SK-N-SH (cell line): ENCODE results near the gene LRRK2. TPM values are rescaled to one million over a fixed set of nuclear protein-coding genes. Genes with fewer than 3 reads are reported as not detected.
"Not testable (repeated sequence)": the region's sequence is repeated elsewhere in the genome, so short reads cannot be mapped to it uniquely, and the experiment has no call there.

Experiments
- CTCF ChIA-PET: fragments of 300-600, 350-600 bp; formaldehyde crosslinking; extraction: SDS; loops from one replicate; lab custom pipeline; 2021; lab: Yijun Ruan, JAX
- POLR2A ChIA-PET: fragments of 350-600 bp; sonication (Branson Sonifier 250); formaldehyde crosslinking; extraction: SDS; loops from one replicate; lab custom pipeline; 2020; ENCODE audit warnings: antibody characterized with exemption, inconsistent platforms; lab: Yijun Ruan, JAX
- DNase-seq: peaks from one replicate; pipeline ENCODE4 v3.0.0; 2012
- H2AFZ ChIP-seq: fragments of 200-600 bp; sonication (generic); 2 replicates; pipeline ENCODE4 v1.8.1; 2016; ENCODE audit warnings: antibody characterized with exemption, mild to moderate bottlenecking, low read depth
- H3F3A ChIP-seq: fragments of 200-600 bp; sonication (generic); replicated peaks from 2 replicates; pipeline ENCODE3; 2016; ENCODE audit warnings: antibody characterized with exemption, mild to moderate bottlenecking; ENCODE audit not compliant: insufficient read depth
- H3K27ac ChIP-seq, 2 experiments: fragments of 200-500 bp in 1 of 2; fragments of 200-600 bp in 1 of 2; sonication (Bioruptor generic) in 1 of 2; sonication (generic), shearing (Covaris generic) in 1 of 2; 2 replicates each; pipeline versions ENCODE4 v1.5.1 to v1.6.1; 2014 to 2016; ENCODE audit warnings: low read depth in 2 of 2, inconsistent platforms in 1 of 2, low read length in 1 of 2, mild to moderate bottlenecking in 1 of 2, mixed read lengths in 1 of 2
- H3K27me3 ChIP-seq: fragments of 200-600 bp; sonication (generic), shearing (Covaris generic); 2 replicates; pipeline ENCODE4 v1.6.1; 2016; ENCODE audit warnings: mixed run types; ENCODE audit not compliant: insufficient read depth
- H3K36me3 ChIP-seq, 2 experiments: fragments of 200-500 bp in 1 of 2; fragments of 200-600 bp in 1 of 2; sonication (Bioruptor generic) in 1 of 2; sonication (generic) in 1 of 2; replicated peaks in 1 of 2; 2 replicates each; pipeline versions ENCODE3 to v1.5.1; 2014 to 2016; ENCODE audit warnings: low read length in 1 of 2, mild to moderate bottlenecking in 1 of 2; ENCODE audit not compliant: insufficient read depth in 2 of 2, control insufficient read depth in 1 of 2
- H3K4me1 ChIP-seq, 2 experiments: fragments of 200-500 bp in 1 of 2; fragments of 200-600 bp in 1 of 2; sonication (Bioruptor generic) in 1 of 2; sonication (generic), shearing (Covaris generic) in 1 of 2; 2 replicates each; pipeline versions ENCODE4 v1.5.1 to v1.6.1; 2014 to 2016; ENCODE audit warnings: low read depth in 1 of 2, low read length in 1 of 2, mixed run types in 1 of 2; ENCODE audit not compliant: insufficient read depth in 2 of 2, control insufficient read depth in 1 of 2
- H3K4me2 ChIP-seq: fragments of 200-600 bp; sonication (generic), shearing (Covaris generic); 2 replicates; pipeline ENCODE4 v1.6.1; 2017; ENCODE audit warnings: mixed run types
- H3K4me3 ChIP-seq, 2 experiments: fragments of 200-500 bp in 1 of 2; fragments of 200-600 bp in 1 of 2; sonication (Bioruptor generic) in 1 of 2; sonication (generic), shearing (Covaris generic) in 1 of 2; 2 replicates each; pipeline versions ENCODE4 v1.5.1 to v1.8.1; 2014 to 2016; ENCODE audit warnings: low read depth in 2 of 2, inconsistent platforms in 1 of 2, low read length in 1 of 2, mild to moderate bottlenecking in 1 of 2, mixed read lengths in 1 of 2, moderate library complexity in 1 of 2
- H3K79me2 ChIP-seq: fragments of 200-600 bp; sonication (generic); 2 replicates; pipeline ENCODE4 v1.8.1; 2017; ENCODE audit warnings: mild to moderate bottlenecking; ENCODE audit not compliant: insufficient read depth
- H3K9ac ChIP-seq: fragments of 200-600 bp; sonication (generic); 2 replicates; pipeline ENCODE4 v1.6.1; 2017; ENCODE audit warnings: mixed run types
- H3K9me2 ChIP-seq: fragments of 200-600 bp; sonication (generic); 2 replicates; pipeline ENCODE4 v1.6.1; 2017; ENCODE audit warnings: mixed run types
- H3K9me3 ChIP-seq: fragments of 200-600 bp; sonication (generic); 2 replicates; pipeline ENCODE4 v1.6.1; 2017; ENCODE audit warnings: mixed run types, mild to moderate bottlenecking, moderate library complexity
- H4K20me1 ChIP-seq: fragments of 200-600 bp; sonication (generic); 2 replicates; pipeline ENCODE4 v1.6.1; 2017; ENCODE audit warnings: mild to moderate bottlenecking, mixed run types; ENCODE audit not compliant: insufficient read depth
- CHD2 ChIP-seq: fragments of 150-350 bp; IDR thresholded peaks from 2 replicates; pipeline ENCODE4 v1.6.1; 2018; ENCODE audit warnings: low read length; ENCODE audit not compliant: partially characterized antibody
- CTCF ChIP-seq: fragments of 200-600 bp; sonication (generic); IDR thresholded peaks from 2 replicates; pipeline ENCODE4 v1.6.1; 2017; ENCODE audit warnings: antibody characterized with exemption, mild to moderate bottlenecking, moderate library complexity
- ELF1 ChIP-seq: IDR thresholded peaks from 2 replicates; pipeline ENCODE4 v1.4.0; 2012
- EZH2phosphoT487 ChIP-seq: fragments of 200-600 bp; sonication (generic); IDR thresholded peaks from 2 replicates; pipeline ENCODE4 v1.6.1; 2017; ENCODE audit warnings: low read depth, mixed run types, mild to moderate bottlenecking, antibody characterized with exemption, moderate library complexity, borderline replicate concordance
- FOXJ3 ChIP-seq: sonication (generic); formaldehyde crosslinking; IDR thresholded peaks from 2 replicates; pipeline ENCODE4 v1.5.1; 2020; ENCODE audit warnings: mild to moderate bottlenecking, missing genetic modification reagents
- GATA2 ChIP-seq: sonication (generic); formaldehyde crosslinking; IDR thresholded peaks from 2 replicates; pipeline ENCODE4 v1.5.0; 2020; ENCODE audit warnings: mild to moderate bottlenecking, missing genetic modification reagents
- IRF3 ChIP-seq: fragments of 150-350 bp; IDR thresholded peaks from 2 replicates; pipeline ENCODE4 v1.6.1; 2016; ENCODE audit warnings: mild to moderate bottlenecking, low read depth, low read length
- JUND ChIP-seq: IDR thresholded peaks from 2 replicates; pipeline ENCODE4 v1.4.0; 2012
- MAX ChIP-seq: IDR thresholded peaks from 2 replicates; pipeline ENCODE4 v1.4.0; 2012; ENCODE audit warnings: low read depth
- MEF2A ChIP-seq: IDR thresholded peaks from 2 replicates; pipeline ENCODE4 v1.4.0; 2012; ENCODE audit warnings: low read depth, borderline replicate concordance
- NRF1 ChIP-seq: IDR thresholded peaks from 2 replicates; pipeline ENCODE4 v1.6.1; 2012; ENCODE audit warnings: low read depth, mild to moderate bottlenecking, low read length
- PBX3 ChIP-seq: IDR thresholded peaks from 2 replicates; pipeline ENCODE4; 2012
- RAD21 ChIP-seq: IDR thresholded peaks from 2 replicates; pipeline ENCODE4 v1.6.1; 2012; ENCODE audit warnings: mild to moderate bottlenecking, low read length
- RXRA ChIP-seq: IDR thresholded peaks from 2 replicates; pipeline ENCODE4 v1.4.0; 2012; ENCODE audit warnings: low read depth, mild to moderate bottlenecking, borderline replicate concordance
- TCF12 ChIP-seq: IDR thresholded peaks from 2 replicates; pipeline ENCODE4 v1.4.0; 2012
- YY1 ChIP-seq: IDR thresholded peaks from 2 replicates; pipeline ENCODE4 v1.4.0; 2012; ENCODE audit warnings: low read depth, mild to moderate bottlenecking
- ZBTB33 ChIP-seq: IDR thresholded peaks from 2 replicates; pipeline ENCODE4 v1.4.0; 2012; ENCODE audit warnings: low read depth, borderline replicate concordance
- WGBS: methylation state at CpG from one replicate; pipeline ENCODE4 v1.1.6; 2017; ENCODE audit warnings: low lambda C conversion rate; 5-methylcytosine and 5-hydroxymethylcytosine counted together
- polyA plus RNA-seq, 3 experiments: library from polyadenylated mRNA; depleted of rRNA; stranded (reverse); fragments of >200 nt; gene quantifications; 2 replicates each; pipeline ENCODE4 v1.2.3, GENCODE V29; 2012

Gene LRRK2
- polyA plus RNA-seq, 1 of the 3 experiments (the other 2 are of a cell fraction): 0.08 TPM

GRCh38 chr12:40382217-40382616, 157.4 kb downstream of the LRRK2 start:
- 40% methylated on average over 1 of the region's 1 CpG for WGBS
- no peak overlapping the region for H3K9ac ChIP-seq
- no peaks in the 10 kb centered on the region for H4K20me1 ChIP-seq
- H2AFZ ChIP-seq: no peak overlapping the region
- no peaks in the 10 kb centered on the region for H3K4me1 ChIP-seq
- no peaks in the 10 kb centered on the region for H3K9me2 ChIP-seq
- no peaks in the 10 kb centered on the region for H3K27me3 ChIP-seq
- H3K79me2 ChIP-seq: no peaks in the 10 kb centered on the region
- no peak overlapping the region for H3K4me2 ChIP-seq
- no peaks in the 10 kb centered on the region for H3F3A ChIP-seq
- no peak for TF ChIP-seq FOXJ3
- TF ChIP-seq MAX: no peak
- TF ChIP-seq GATA2: no peak
- no peak for TF ChIP-seq CTCF
- TF ChIP-seq, all 33 proteins: peak for 0
- Histone ChIP-seq H3K36me3 (no peaks in the 10 kb centered on the region), H3K27ac (no peak overlapping the region), H3K4me3 (no peak overlapping the region), H3K9me3 (no peaks in the 10 kb centered on the region)
- DNase-seq: no peak
- ChIA-PET CTCF (no interaction called here), POLR2A (no interaction called here)

GRCh38 chr12:40387279-40387678, 162.5 kb downstream of the LRRK2 start:
- H3K79me2 ChIP-seq, H3K36me3 ChIP-seq, POLR2A ChIA-PET, H3K9ac ChIP-seq, H3K9me3 ChIP-seq, H4K20me1 ChIP-seq, H3K4me3 ChIP-seq, CTCF ChIA-PET, H2AFZ ChIP-seq, H3K9me2 ChIP-seq, H3K4me1 ChIP-seq, H3K4me2 ChIP-seq, H3K27me3 ChIP-seq, H3F3A ChIP-seq, DNase-seq, H3K27ac ChIP-seq: not testable (repeated sequence)
- WGBS: 23% methylated on average over 3 of the region's 3 CpGs

GRCh38 chr12:40390980-40391379, 166.2 kb downstream of the LRRK2 start:
- Histone ChIP-seq H3K27ac (no peak overlapping the region), H3K79me2 (no peaks in the 10 kb centered on the region)

More at GRCh38 chr12:40390980-40391379, 166.2 kb downstream of the LRRK2 start:
- H3K9ac ChIP-seq: no peak overlapping the region
- no peak overlapping the region for H2AFZ ChIP-seq
- 20% methylated on average over 2 of the region's 2 CpGs for WGBS
- H3F3A ChIP-seq: no peaks in the 10 kb centered on the region
- ChIA-PET POLR2A (no interaction called here), CTCF (no interaction called here)
- DNase-seq: no peak
- no peaks in the 10 kb centered on the region for H3K27me3 ChIP-seq
- H3K4me3 ChIP-seq: no peak overlapping the region
- H3K4me2 ChIP-seq: no peak overlapping the region
- no peaks in the 10 kb centered on the region for H3K9me2 ChIP-seq
- TF ChIP-seq RXRA: no peak
- TF ChIP-seq MEF2A: no peak
- TF ChIP-seq YY1: no peak
- no peak for TF ChIP-seq EZH2phosphoT487
- TF ChIP-seq JUND: no peak
- TF ChIP-seq ELF1: no peak
- TF ChIP-seq CHD2: no peak
- no peak for TF ChIP-seq TCF12
- no peak for TF ChIP-seq NRF1
- TF ChIP-seq IRF3: no peak
- TF ChIP-seq RAD21: no peak
- TF ChIP-seq ZBTB33: no peak
- no peak for TF ChIP-seq PBX3
- no peaks in the 10 kb centered on the region for H3K4me1 ChIP-seq
- no peaks in the 10 kb centered on the region for H3K36me3 ChIP-seq
- no peaks in the 10 kb centered on the region for H3K9me3 ChIP-seq
- H4K20me1 ChIP-seq: no peaks in the 10 kb centered on the region
